B cell (primary cell): ENCODE measurements around the gene GADD45A. TPM values are rescaled to one million over a fixed set of nuclear protein-coding genes. Genes with fewer than 3 reads are reported as not detected.

ENCODE experiments used
- ATAC-seq: fragments of 200-7000 bp; cut with Tn5 transposase; one replicate; pipeline ENCODE4 v1.10.0; 2021; ENCODE audit warnings: low read depth, mild to moderate bottlenecking, moderate number of reproducible peaks, moderate library complexity
- CTCF ChIA-PET: fragments of 350-600 bp; sonication (Branson Sonifier 250); formaldehyde crosslinking; loops from one replicate; lab custom pipeline; 2021; ENCODE audit warnings: antibody characterized with exemption, inconsistent platforms; lab: Charles Lee
- POLR2A ChIA-PET: fragments of 350-600 bp; sonication (Branson Sonifier 250); formaldehyde crosslinking; loops from one replicate; lab custom pipeline; 2021; ENCODE audit warnings: antibody characterized with exemption; lab: Charles Lee
- DNase-seq: peaks from one replicate; pipeline ENCODE4 v3.0.0; 2013
- H2AFZ ChIP-seq: 2 replicates; pipeline ENCODE4 v1.6.1; 2012; ENCODE audit warnings: mild to moderate bottlenecking, low read depth, low read length; ENCODE audit not compliant: insufficient read depth, poor library complexity, severe bottlenecking
- H3K27ac ChIP-seq, 2 donors: 1 replicate in 1 of 2; 2 replicates in 1 of 2; pipeline ENCODE4 v1.5.1; 2012 to 2013; ENCODE audit warnings: low read length in 2 of 2, mild to moderate bottlenecking in 2 of 2, moderate library complexity in 1 of 2
- H3K27me3 ChIP-seq, 4 experiments: fragments of 200-600 bp in 1 of 4; sonication (generic) in 1 of 4; replicated peaks in 1 of 4; 1 replicate in 2 of 4; 2 replicates in 2 of 4; pipeline versions ENCODE4 v1.6.1 to v1.7.0; 2013 to 2016; ENCODE audit warnings: low read length in 3 of 4, mild to moderate bottlenecking in 2 of 4, mixed read lengths in 1 of 4, moderate library complexity in 1 of 4; ENCODE audit not compliant: insufficient read depth in 4 of 4, control insufficient read depth in 3 of 4; ENCODE audit errors: control extremely low read depth in 1 of 4
- H3K36me3 ChIP-seq, 2 experiments: replicated peaks in 1 of 2; 1 replicate in 1 of 2; 2 replicates in 1 of 2; pipeline versions ENCODE4 v1.6.1 to v1.7.1; 2013; ENCODE audit warnings: low read length in 1 of 2; ENCODE audit not compliant: insufficient read depth in 2 of 2, control insufficient read depth in 1 of 2; ENCODE audit errors: control extremely low read depth in 1 of 2, extremely low read depth in 1 of 2
- H3K4me1 ChIP-seq, 2 donors: fragments of 200-600 bp in 1 of 2; sonication (generic) in 1 of 2; 1 replicate in 1 of 2; 2 replicates in 1 of 2; pipeline versions ENCODE4 v1.5.1 to v1.6.1; 2013 to 2017; ENCODE audit warnings: low read length in 2 of 2; ENCODE audit not compliant: control insufficient read depth in 2 of 2, insufficient read depth in 2 of 2
- H3K4me2 ChIP-seq: replicated peaks from 2 replicates; pipeline ENCODE3; 2012; ENCODE audit warnings: mild to moderate bottlenecking, low read depth, low read length; ENCODE audit not compliant: poor library complexity, severe bottlenecking
- H3K4me3 ChIP-seq, 5 experiments: fragments of 200-600 bp in 1 of 5; sonication (generic) in 1 of 5; 1 replicate in 3 of 5; 2 replicates in 2 of 5; pipeline versions ENCODE4 v1.5.1 to v1.7.0; 2011 to 2016; ENCODE audit warnings: low read length in 4 of 5, mild to moderate bottlenecking in 4 of 5, low read depth in 2 of 5, control low read depth in 1 of 5, moderate library complexity in 1 of 5; ENCODE audit not compliant: insufficient read depth in 1 of 5; ENCODE audit errors: control extremely low read depth in 1 of 5, extremely low read depth in 1 of 5
- H3K79me2 ChIP-seq: fragments of 200-600 bp; sonication (generic); one replicate; pipeline ENCODE4 v1.6.0; 2016; ENCODE audit warnings: low read length; ENCODE audit not compliant: control insufficient read depth, insufficient read depth
- H3K9ac ChIP-seq: fragments of 200-600 bp; sonication (generic); 2 replicates; pipeline ENCODE4 v1.6.1; 2017; ENCODE audit warnings: mild to moderate bottlenecking, low read length, moderate library complexity
- H3K9me3 ChIP-seq, 3 donors: one replicate each; pipeline versions ENCODE4 v1.6.1 to v1.7.1; 2013; ENCODE audit warnings: low read length in 2 of 3; ENCODE audit not compliant: control insufficient read depth in 2 of 3, insufficient read depth in 1 of 3; ENCODE audit errors: control extremely low read depth in 1 of 3
- H4K20me1 ChIP-seq: 2 replicates; pipeline ENCODE4 v1.6.0; 2012; ENCODE audit warnings: mild to moderate bottlenecking, low read length; ENCODE audit not compliant: insufficient read depth, control insufficient read depth, poor library complexity, severe bottlenecking
- H3K27ac Mint-ChIP-seq: one replicate; pipeline ENCODE4 v1.8.0; 2021; ENCODE audit warnings: mixed read lengths
- H3K27me3 Mint-ChIP-seq: one replicate; pipeline ENCODE4 v1.8.0; 2021; ENCODE audit warnings: mixed read lengths
- H3K4me1 Mint-ChIP-seq: one replicate; pipeline ENCODE4 v1.8.0; 2021; ENCODE audit warnings: mixed read lengths
- H3K4me3 Mint-ChIP-seq: one replicate; pipeline ENCODE4 v1.8.0; 2021; ENCODE audit warnings: mixed read lengths
- H3K9me3 Mint-ChIP-seq: one replicate; pipeline ENCODE4 v1.8.0; 2022; ENCODE audit warnings: mixed read lengths; ENCODE audit not compliant: insufficient read depth
- CTCF ChIP-seq: fragments of 200-600 bp; IDR thresholded peaks from one replicate; pipeline ENCODE4 v1.8.0; 2022; ENCODE audit warnings: antibody characterized with exemption, mild to moderate bottlenecking
- EZH2 ChIP-seq: IDR thresholded peaks from 2 replicates; pipeline ENCODE4 v1.6.1; 2012; ENCODE audit warnings: borderline replicate concordance, low read depth, mild to moderate bottlenecking, moderate library complexity, low read length; ENCODE audit not compliant: insufficient read depth, poor library complexity, severe bottlenecking
- WGBS: methylation state at CpG from one replicate; pipeline ENCODE4 v1.1.5; 2013; ENCODE audit warnings: missing lambda C conversion rate; ENCODE audit not compliant: insufficient coverage; 5-methylcytosine and 5-hydroxymethylcytosine counted together
- intact Hi-C: fragments of 100-400 bp; cut with micrococcal nuclease; formaldehyde crosslinking; loops from one replicate; pipeline ENCODE4 v1.10.0; 2022
- polyA plus RNA-seq: library from polyadenylated mRNA; depleted of rRNA; stranded (reverse); fragments of >200 nt; gene quantifications from 2 replicates; pipeline ENCODE4 v1.2.3, GENCODE V29; 2012
- total RNA-seq, 2 donors: library from RNA; stranded (reverse); fragments of 120-200 nt in 1 of 2; gene quantifications; 1 replicate in 1 of 2; 2 replicates in 1 of 2; pipeline versions ENCODE4 v1.2.3 to v1.2.4, GENCODE V29; 2013 to 2022

Gene GADD45A
- total and polyA plus RNA-seq, 2 donors (not counting 1 experiment from before 2014, with no cell fraction given), result 11.6 to 21.1 TPM

DNA sequence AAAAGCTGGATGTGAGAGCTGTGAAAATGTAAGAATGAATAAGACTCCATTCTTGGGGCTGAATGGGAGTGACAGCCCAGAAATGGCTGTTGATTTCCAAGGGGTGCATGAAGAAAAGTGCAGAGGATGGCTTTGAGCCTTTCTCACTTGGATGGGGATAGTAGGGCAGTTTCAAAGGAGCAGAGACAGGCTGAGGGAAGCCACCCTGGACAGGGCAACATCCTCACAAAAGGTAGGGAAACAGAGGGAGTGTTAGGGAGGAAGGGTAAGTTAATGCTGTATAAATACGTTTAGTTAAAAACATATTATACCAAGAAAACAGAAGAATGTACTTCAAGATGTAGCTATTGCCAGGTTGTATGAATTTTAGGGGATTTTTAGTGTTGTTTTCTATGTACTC, 38.1 kb downstream of the GADD45A start:
- no peaks in the 10 kb centered on the region for H3K9me3 Mint-ChIP-seq
- no peak overlapping the region for H3K9ac ChIP-seq
- H3K79me2 ChIP-seq, result no peaks in the 10 kb centered on the region
- H3K27ac ChIP-seq, result no peak overlapping the region
- ATAC-seq, result no peak
- no peak for TF ChIP-seq EZH2
- TF ChIP-seq CTCF, result no peak
- no peaks in the 10 kb centered on the region for H4K20me1 ChIP-seq
- no peak for DNase-seq
- intact Hi-C loops, result no loop called here
- no peak overlapping the region for H3K4me3 ChIP-seq
- H3K27me3 ChIP-seq, result peaks cover 0 to 7% (median 0%) of the 10 kb centered on the region in 4 experiments
- POLR2A ChIA-PET, result no interaction called here
- no peaks in the 10 kb centered on the region for H3K9me3 ChIP-seq
- H3K4me1 Mint-ChIP-seq, result no peaks in the 10 kb centered on the region
- no peaks in the 10 kb centered on the region for H3K4me1 ChIP-seq
- no peaks in the 10 kb centered on the region for H3K36me3 ChIP-seq
- no peak overlapping the region for H2AFZ ChIP-seq
- no peak overlapping the region for H3K27ac Mint-ChIP-seq
- CTCF ChIA-PET, result interaction anchor here (1.7 kb wide), 1 partner anchor 37 kb away, joined by 4 read pairs; no protein-coding TSS in a partner anchor
- no peaks in the 10 kb centered on the region for H3K27me3 Mint-ChIP-seq
- no peak overlapping the region for H3K4me2 ChIP-seq
- no peak overlapping the region for H3K4me3 Mint-ChIP-seq
- WGBS, result no CpG with 5 or more reads among the region's 1 CpG

GRCh38 chr1:67723620-67724019, 38.6 kb downstream of the GADD45A start:
- Histone ChIP-seq H4K20me1 (no peaks in the 10 kb centered on the region), H3K4me3 (no peak overlapping the region), H3K4me1 (no peaks in the 10 kb centered on the region), H3K79me2 (no peaks in the 10 kb centered on the region), H2AFZ (no peak overlapping the region), H3K27ac (no peak overlapping the region), H3K4me2 (no peak overlapping the region), H3K9ac (no peak overlapping the region), H3K27me3 (peaks cover 0 to 7% (median 0%) of the 10 kb centered on the region in 4 experiments), H3K9me3 (no peaks in the 10 kb centered on the region), H3K36me3 (no peaks in the 10 kb centered on the region)
- ChIA-PET POLR2A (no interaction called here), CTCF (interaction anchor here (1.7 kb wide), 1 partner anchor 37 kb away, joined by 4 read pairs; no protein-coding TSS in a partner anchor)
- Mint-ChIP-seq H3K27ac (no peak overlapping the region), H3K9me3 (no peaks in the 10 kb centered on the region), H3K4me1 (no peaks in the 10 kb centered on the region), H3K27me3 (no peaks in the 10 kb centered on the region), H3K4me3 (no peak overlapping the region)
- intact Hi-C loops, result no loop called here
- no CpG with 5 or more reads among the region's 2 CpGs for WGBS
- no peak for TF ChIP-seq EZH2
- TF ChIP-seq CTCF, result no peak
- ATAC-seq (no peak), DNase-seq (no peak)
